GM23338 (cell line): ENCODE results near the gene ICAM3.

ENCODE experiments used
- CREB1 ChIP-seq: fragments of 250-450 bp; sonication (Bioruptor Pico); IDR thresholded peaks from 2 replicates; pipeline ENCODE4 v1.5.0; 2020; ENCODE audit warnings: low read depth, mild to moderate bottlenecking, moderate library complexity
- CTCF ChIP-seq, 2 experiments: fragments of 200-600 bp in 1 of 2; sonication (generic) in 1 of 2; conservative IDR thresholded peaks; 2 replicates each; pipeline versions ENCODE4 v1.5.1 to v1.6.1; 2016 to 2017; ENCODE audit warnings: antibody characterized with exemption in 2 of 2, low read depth in 2 of 2, mild to moderate bottlenecking in 2 of 2, moderate library complexity in 1 of 2
- ETS1 ChIP-seq: IDR thresholded peaks from 2 replicates; pipeline ENCODE4 v1.6.1; 2016; ENCODE audit warnings: antibody characterized with exemption
- EZH2 ChIP-seq: fragments of 200-600 bp; sonication (generic); IDR thresholded peaks from one replicate; pipeline ENCODE4 v1.8.0; 2017; ENCODE audit warnings: antibody characterized with exemption, mild to moderate bottlenecking, low read depth; ENCODE audit not compliant: unreplicated experiment
- EZH2phosphoT487 ChIP-seq: fragments of 200-600 bp; sonication (generic); IDR thresholded peaks from one replicate; pipeline ENCODE4 v1.8.1; 2018; ENCODE audit warnings: antibody characterized with exemption; ENCODE audit not compliant: unreplicated experiment
- JUNB ChIP-seq: IDR thresholded peaks from one replicate; pipeline ENCODE4 v1.6.1; 2016; ENCODE audit warnings: antibody characterized with exemption; ENCODE audit not compliant: unreplicated experiment
- NANOG ChIP-seq: IDR thresholded peaks from 2 replicates; pipeline ENCODE4 v1.6.1; 2016; ENCODE audit warnings: antibody characterized with exemption, borderline replicate concordance
- POLR2AphosphoS5 ChIP-seq: IDR thresholded peaks from 2 replicates; pipeline ENCODE4 v1.6.1; 2016; ENCODE audit warnings: antibody characterized with exemption, low read depth
- REST ChIP-seq: IDR thresholded peaks from one replicate; pipeline ENCODE4 v1.6.1; 2018; ENCODE audit warnings: antibody characterized with exemption; ENCODE audit not compliant: unreplicated experiment
- STAT1 ChIP-seq: IDR thresholded peaks from one replicate; pipeline ENCODE4 v1.6.1; 2016; ENCODE audit warnings: antibody characterized with exemption; ENCODE audit not compliant: unreplicated experiment
- ZNF331 ChIP-seq: fragments of 250-450 bp; sonication (Bioruptor Pico); IDR thresholded peaks from 2 replicates; pipeline ENCODE4 v1.5.0; 2020; ENCODE audit warnings: low read depth, mild to moderate bottlenecking, moderate library complexity

- TF ChIP-seq EZH2 (no peak), CTCF (conservative IDR thresholded peaks at IDR 0.05; ENCODE audit: low read depth in 2 of 2) (no peak), POLR2AphosphoS5 (no peak), CREB1 (CRISPR knock-in tag) (no peak), EZH2phosphoT487 (no peak), REST (no peak), JUNB (no peak), ZNF331 (no peak), STAT1 (no peak), ETS1 (no peak), NANOG (no peak)
Measured at GRCh38 chr19:10332158-10332964, 7.1 kb downstream of the ICAM3 start.
